ENCODE results near the gene CCDC33. TPM values are rescaled to one million over a fixed set of nuclear protein-coding genes. Genes with fewer than 3 reads are reported as not detected.
A peak's percentile ranks its signal among the peaks of the same experiment; 100 is the strongest.

Gene CCDC33
- total RNA-seq, 1 donor = not detected

DNA sequence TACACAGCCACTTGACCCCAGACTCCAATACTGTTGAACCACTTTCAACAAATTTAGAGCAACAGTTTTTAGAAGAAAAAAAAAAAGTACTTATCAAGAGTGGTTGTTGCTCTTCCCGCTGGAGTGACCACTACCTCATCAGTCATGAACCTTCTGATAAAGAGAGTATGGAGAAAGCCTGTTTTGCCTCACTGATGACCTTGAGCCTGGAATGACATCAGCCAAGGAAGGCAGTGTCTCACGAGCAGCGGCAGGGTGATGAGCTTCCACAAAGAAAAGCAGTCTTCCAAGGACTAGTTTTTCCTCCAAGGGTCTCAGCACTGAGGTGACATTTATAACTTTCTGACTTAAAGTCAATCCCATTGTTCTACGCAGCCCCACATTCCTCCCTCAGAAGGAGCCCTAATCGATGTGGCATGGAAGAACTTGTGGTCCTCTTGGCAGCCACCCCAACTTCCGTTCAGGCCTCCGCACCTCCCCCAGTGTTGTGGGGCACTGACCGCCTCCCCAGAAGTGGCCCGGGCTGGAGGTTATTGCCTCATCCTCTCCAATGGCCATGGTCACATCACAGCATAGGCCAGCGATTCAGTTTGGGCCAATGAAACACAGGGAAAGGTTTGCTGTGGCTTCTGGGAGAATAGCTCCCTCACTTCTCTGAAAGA, 133.1 kb downstream of the CCDC33 start:
- peaks cover 35% of the 10 kb centered on the region for H3K27me3 ChIP-seq (ENCODE audit: insufficient read depth, low read length)
- H3K9me3 ChIP-seq (ENCODE audit: low read depth, low read length) = no peaks in the 10 kb centered on the region
- H3K4me1 ChIP-seq (ENCODE audit: insufficient read depth, low read length) = peaks cover 20% of the 10 kb centered on the region
- no peak overlapping the region for H3K4me3 ChIP-seq (ENCODE audit: low read length)

DNA sequence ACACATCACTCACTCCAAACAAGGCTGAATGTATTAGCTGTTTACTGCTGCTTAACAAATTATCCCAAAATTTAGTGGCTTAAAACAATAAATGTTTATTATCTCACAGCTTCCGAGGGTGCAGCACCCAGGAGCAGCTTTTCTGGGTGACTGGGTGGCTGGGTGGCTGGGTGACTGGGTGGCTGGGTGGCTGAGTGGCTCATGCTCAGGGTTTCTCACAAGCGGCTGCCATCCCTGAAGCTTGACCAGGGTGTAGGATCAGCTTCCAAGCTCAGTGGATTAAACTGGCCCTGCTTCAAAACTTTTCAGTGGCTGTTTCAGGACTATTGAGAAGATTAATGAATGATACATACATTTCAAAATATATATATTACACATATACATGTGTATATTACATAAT, 133.6 kb downstream of the CCDC33 start:
- Histone ChIP-seq H3K27me3 (ENCODE audit: insufficient read depth, low read length) (peaks cover 32% of the 10 kb centered on the region), H3K4me1 (ENCODE audit: insufficient read depth, low read length) (peaks cover 24% of the 10 kb centered on the region), H3K9me3 (ENCODE audit: low read depth, low read length) (no peaks in the 10 kb centered on the region), H3K4me3 (ENCODE audit: low read length) (no peak overlapping the region)

DNA sequence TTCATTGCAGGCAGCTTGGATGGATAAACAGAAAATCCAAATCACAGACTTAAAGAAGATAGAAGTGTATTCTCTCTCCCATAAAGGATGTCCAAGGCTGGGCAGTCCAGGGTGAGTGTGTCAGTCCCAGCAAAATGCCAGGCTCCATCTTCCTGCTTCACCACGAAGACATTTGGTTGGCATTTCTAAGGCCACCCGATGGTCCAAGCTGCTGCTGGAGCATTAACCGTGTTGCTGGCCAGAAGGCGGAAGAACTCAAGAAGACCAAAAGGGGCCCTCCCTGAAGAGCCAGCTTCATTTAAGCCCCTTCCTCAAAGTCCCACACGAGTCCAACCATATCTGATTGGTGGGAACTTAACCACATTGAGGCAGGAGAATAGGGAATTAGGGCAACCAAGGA, 134.3 kb downstream of the CCDC33 start:
- Histone ChIP-seq H3K4me3 (ENCODE audit: low read length) (no peak overlapping the region), H3K27me3 (ENCODE audit: insufficient read depth, low read length) (peaks cover 27% of the 10 kb centered on the region)

DNA sequence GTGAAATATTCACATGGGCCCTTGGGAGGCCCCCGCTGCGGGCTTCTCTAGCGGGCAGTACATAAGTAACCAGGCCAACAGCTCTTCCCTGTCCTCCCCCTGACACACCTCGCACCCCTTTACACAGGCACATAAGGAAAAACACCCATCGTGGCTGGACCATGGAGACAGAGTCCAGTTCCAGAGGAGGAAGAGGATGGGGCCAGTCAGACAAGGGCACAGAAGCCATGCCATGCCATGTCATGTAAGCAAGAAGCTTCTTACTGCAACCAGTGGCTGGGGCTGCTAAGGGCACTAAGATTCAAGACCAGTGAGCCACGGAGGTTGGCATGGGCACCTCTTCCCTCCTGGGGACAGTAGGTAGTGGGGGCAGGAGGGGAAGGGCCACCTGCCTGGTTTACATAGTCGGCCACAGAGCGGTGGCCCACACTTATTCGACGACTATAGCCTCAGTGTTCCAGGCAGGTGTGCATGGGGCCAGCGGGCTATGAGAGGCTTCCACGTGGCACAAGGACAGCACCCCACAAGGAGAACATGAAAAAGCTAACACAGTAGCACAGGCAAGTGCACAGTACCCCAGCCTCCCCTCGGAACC, 137.0 kb downstream of the CCDC33 start:
- peaks cover 18% of the 10 kb centered on the region for H3K4me1 ChIP-seq (ENCODE audit: insufficient read depth, low read length)
- no peaks in the 10 kb centered on the region for H3K9me3 ChIP-seq (ENCODE audit: low read depth, low read length)
- peaks cover 4% of the 10 kb centered on the region for H3K27me3 ChIP-seq (ENCODE audit: insufficient read depth, low read length)
- no peak overlapping the region for H3K4me3 ChIP-seq (ENCODE audit: low read length)

More for the DNA sequence above, 134.3 kb downstream of the CCDC33 start:
- Histone ChIP-seq H3K4me1 (ENCODE audit: insufficient read depth, low read length) (peaks cover 28% of the 10 kb centered on the region), H3K9me3 (ENCODE audit: low read depth, low read length) (no peaks in the 10 kb centered on the region)

DNA sequence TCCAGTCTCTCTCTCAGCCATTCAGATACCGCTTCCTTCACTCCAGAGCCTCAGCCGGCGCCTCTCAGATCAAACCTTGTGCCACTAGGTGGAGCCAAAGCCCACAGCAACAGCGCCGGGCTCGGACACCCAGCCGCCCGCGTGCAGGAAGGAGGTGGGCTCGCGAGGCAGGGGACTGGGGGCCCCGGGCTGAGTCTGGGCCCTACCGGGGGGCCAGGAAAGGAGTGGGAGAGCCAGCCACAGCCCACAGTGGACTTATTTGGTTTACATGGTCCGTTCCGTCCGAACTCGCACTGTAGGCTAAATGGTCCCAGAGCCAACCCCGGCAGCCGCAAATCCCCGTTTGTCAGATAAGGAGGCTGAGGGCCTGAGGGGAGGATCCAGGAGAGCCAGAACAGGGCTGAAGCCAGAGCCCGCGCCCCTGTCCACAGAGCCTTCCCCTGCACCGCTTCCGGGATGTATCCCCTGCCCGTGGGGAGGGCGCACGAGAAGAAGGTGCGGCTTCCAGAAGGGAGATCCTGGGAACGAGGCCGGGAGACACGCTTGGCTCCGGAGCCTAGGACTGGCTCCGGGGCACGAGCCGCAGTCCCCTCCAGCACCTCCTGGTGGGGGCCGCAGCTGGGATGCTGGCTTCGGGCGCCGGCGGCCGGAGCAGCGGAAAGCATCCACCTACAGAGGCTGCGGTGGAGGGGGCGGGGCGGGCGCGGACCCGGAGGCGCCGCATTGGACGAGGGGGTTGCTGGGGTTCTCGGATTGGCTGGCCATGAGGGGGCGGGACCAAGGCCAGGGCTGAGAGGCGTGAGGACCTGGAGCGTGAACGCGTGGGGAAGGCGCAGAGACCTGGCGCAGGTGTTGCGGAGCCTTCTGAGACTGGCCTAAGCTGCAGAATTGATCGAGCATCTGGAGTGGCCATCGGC, 137.9 kb downstream of the CCDC33 start:
- Histone ChIP-seq H3K4me3 (ENCODE audit: low read length) (peak overlapping the region; percentile 55), H3K4me1 (ENCODE audit: insufficient read depth, low read length) (peaks cover 18% of the 10 kb centered on the region), H3K9me3 (ENCODE audit: low read depth, low read length) (no peaks in the 10 kb centered on the region), H3K27me3 (ENCODE audit: insufficient read depth, low read length) (peaks cover 4% of the 10 kb centered on the region)

DNA sequence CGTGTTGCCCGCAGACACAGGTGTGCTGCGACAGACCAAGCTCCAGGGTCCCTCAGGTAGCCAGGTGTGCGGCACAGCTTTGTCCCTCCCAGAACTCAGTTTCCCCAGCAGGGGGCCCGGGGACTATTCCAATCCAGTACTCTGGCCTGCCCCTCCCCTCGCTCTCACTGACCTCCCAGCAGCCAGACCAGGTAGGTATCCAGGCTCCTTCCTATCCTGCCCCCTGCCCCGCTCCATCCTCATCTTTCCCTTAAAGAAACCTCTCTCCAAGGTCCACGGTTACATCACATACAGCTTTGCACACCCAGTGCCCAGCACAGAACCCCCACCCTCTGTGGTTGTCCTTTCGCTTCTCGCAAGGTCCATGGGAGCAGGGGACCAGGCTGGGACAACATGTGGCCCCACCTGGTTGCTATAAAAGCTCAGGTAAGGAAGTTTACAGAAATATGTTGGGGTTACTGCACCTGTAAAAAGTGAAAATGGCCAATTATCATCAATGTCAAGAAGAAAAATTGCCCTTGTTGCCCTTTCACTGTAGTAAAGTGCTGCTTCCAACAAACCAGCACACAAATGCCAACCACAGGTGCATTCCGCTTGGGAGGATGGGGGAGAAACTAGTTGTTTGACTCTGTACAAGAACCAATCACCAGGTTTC, 138.6 kb downstream of the CCDC33 start:
- no peaks in the 10 kb centered on the region for H3K9me3 ChIP-seq (ENCODE audit: low read depth, low read length)
- peaks cover 4% of the 10 kb centered on the region for H3K27me3 ChIP-seq (ENCODE audit: insufficient read depth, low read length)
- peaks cover 18% of the 10 kb centered on the region for H3K4me1 ChIP-seq (ENCODE audit: insufficient read depth, low read length)
- no peak overlapping the region for H3K4me3 ChIP-seq (ENCODE audit: low read length)

DNA sequence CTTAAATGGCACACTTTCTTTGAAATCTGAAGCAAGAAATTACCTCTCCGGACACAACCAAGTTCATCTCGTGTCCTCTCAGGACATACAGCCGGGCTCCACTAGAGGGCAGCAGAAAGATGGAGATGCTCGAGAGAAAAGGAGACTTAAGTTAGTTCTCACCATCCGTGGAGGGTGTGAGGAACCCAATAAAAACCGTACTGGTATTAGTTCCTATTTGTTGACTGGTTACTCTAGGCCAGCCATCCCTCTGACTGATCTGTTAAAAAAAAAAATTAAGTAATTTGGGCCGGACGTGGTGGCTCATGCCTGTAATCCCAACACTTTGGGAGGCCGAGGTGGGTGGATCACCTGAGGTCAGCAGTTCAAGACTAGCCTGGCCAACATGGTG, 139.2 kb downstream of the CCDC33 start:
- no peak overlapping the region for H3K4me3 ChIP-seq (ENCODE audit: low read length)
- no peaks in the 10 kb centered on the region for H3K9me3 ChIP-seq (ENCODE audit: low read depth, low read length)
- H3K27me3 ChIP-seq (ENCODE audit: insufficient read depth, low read length) = peaks cover 4% of the 10 kb centered on the region
- peaks cover 18% of the 10 kb centered on the region for H3K4me1 ChIP-seq (ENCODE audit: insufficient read depth, low read length)

DNA sequence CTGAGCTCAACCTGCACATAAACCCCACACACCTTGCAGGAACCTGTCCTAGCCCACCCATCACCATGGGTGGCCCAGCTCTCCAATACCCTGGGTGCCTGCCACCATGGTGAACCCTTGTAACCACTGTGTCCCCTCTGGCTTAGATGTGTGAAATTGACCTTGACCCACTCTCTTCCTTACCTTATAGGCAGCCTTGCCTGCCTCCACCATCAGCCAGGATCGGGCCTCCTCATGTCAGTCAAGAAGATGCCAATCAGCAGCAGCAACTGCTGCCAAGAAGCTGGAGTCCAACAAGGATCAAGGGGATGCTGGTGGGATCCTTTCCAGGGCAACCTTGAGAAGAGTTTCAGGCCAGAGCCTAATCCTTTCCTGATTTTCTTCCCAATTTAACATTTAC, 140.1 kb downstream of the CCDC33 start:
- Histone ChIP-seq H3K9me3 (ENCODE audit: low read depth, low read length) (no peaks in the 10 kb centered on the region), H3K4me3 (ENCODE audit: low read length) (no peak overlapping the region), H3K4me1 (ENCODE audit: insufficient read depth, low read length) (peaks cover 18% of the 10 kb centered on the region), H3K27me3 (ENCODE audit: insufficient read depth, low read length) (peaks cover 4% of the 10 kb centered on the region)

DNA sequence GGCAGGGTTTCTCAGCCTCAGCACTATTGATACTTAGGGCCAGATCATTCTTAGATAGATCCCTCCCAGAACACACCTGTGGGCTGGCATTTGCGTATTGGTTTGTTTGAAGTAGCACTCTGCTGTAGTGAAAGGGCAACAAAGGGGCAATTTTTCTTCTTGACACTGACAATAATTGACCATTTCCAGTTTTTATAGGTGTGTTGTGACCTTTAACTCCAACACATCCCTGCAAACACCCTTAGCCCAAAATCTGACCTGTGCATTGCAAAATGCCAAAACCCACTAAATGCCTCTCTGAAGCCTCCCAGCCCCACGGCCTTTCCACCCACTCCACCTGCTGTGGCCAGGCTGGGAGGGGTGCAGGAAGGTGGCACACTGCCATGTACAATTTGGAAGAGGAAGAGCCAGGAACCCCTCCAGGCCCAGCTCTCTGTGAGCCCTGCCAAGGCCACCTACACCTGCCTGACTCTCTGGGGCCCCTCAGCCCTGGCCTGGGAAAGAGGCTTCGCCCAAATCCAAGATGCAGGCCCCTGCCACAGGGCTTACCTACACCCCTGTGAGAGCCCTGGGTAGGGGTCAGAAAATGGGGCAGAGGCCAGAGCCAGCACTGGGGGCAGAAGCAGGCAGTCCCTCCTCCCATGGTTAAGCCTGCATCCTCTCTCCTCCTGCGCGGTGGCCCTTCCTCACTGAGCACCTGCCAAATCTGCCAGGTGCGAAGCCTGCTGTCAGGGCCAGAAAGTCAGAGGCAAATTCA, 140.9 kb downstream of the CCDC33 start:
- Histone ChIP-seq H3K27me3 (ENCODE audit: insufficient read depth, low read length) (no peaks in the 10 kb centered on the region), H3K4me1 (ENCODE audit: insufficient read depth, low read length) (peaks cover 18% of the 10 kb centered on the region), H3K9me3 (ENCODE audit: low read depth, low read length) (no peaks in the 10 kb centered on the region), H3K4me3 (ENCODE audit: low read length) (no peak overlapping the region)

DNA sequence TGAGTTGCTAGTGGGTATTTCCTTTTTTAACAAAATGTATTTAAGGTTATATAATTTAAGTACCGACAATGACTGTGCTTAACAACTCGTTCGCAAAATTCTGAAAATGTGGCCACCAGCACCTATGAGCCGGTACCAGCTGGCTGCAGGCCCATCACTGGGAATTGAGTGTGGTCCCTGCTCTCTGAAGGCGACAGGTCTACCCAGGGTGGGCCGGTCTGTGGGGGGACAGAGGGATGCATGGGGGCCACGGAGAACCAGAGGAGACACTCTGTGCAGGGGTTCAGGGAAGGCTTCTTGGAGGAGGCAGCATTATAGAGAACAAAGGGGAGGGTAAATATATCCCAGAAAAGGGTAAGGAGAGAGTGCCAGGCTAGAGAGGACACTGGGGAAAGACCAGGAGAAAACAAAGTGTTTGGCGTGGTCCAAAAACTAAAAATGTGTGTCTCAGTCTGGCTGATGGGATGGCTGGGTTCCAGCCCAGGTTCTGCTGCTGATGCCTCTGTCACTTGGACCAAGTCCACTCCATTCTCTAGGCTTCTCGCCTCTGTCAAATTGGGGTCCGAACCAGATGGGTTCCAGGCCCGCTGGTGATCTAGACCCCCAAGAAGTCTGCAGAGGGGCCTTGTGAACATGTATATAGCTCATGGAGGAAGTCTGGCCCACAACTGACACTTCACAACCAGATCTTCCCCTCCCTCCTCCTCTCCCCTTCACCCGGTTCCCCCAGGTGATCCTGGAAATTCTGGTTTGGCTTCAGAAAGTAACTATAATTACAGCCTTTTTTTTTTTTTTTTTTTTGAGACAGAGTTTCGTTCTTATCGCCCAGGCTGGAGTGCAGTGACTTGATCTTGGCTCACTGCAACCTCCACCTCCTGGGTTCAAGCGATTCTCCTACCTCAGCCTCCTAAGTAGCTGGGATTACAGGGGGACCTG, 142.0 kb downstream of the CCDC33 start:
- Histone ChIP-seq H3K4me1 (ENCODE audit: insufficient read depth, low read length) (peaks cover 20% of the 10 kb centered on the region), H3K9me3 (ENCODE audit: low read depth, low read length) (no peaks in the 10 kb centered on the region), H3K4me3 (ENCODE audit: low read length) (no peak overlapping the region), H3K27me3 (ENCODE audit: insufficient read depth, low read length) (no peaks in the 10 kb centered on the region)

DNA sequence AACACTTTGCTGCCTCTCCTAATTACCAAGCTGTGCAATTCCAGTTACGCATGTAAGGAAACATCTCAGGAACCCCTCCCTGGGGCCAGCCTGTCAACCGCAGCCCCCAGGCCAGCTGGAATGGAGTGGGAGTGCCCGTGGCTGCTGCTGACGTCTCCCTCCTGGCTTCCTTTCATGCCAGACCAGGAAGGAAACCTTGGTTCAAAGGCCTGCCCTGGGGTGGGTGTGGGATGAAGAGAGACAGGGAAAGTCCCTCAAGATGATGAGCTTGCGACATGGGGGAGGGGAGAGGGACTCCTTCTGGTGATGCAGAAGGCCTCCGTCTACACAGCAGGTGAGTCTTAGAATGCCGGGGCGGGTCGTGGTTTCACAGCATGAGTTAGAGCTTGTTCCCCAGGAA, 142.7 kb downstream of the CCDC33 start:
- Histone ChIP-seq H3K27me3 (ENCODE audit: insufficient read depth, low read length) (no peaks in the 10 kb centered on the region), H3K4me3 (ENCODE audit: low read length) (no peak overlapping the region)

DNA sequence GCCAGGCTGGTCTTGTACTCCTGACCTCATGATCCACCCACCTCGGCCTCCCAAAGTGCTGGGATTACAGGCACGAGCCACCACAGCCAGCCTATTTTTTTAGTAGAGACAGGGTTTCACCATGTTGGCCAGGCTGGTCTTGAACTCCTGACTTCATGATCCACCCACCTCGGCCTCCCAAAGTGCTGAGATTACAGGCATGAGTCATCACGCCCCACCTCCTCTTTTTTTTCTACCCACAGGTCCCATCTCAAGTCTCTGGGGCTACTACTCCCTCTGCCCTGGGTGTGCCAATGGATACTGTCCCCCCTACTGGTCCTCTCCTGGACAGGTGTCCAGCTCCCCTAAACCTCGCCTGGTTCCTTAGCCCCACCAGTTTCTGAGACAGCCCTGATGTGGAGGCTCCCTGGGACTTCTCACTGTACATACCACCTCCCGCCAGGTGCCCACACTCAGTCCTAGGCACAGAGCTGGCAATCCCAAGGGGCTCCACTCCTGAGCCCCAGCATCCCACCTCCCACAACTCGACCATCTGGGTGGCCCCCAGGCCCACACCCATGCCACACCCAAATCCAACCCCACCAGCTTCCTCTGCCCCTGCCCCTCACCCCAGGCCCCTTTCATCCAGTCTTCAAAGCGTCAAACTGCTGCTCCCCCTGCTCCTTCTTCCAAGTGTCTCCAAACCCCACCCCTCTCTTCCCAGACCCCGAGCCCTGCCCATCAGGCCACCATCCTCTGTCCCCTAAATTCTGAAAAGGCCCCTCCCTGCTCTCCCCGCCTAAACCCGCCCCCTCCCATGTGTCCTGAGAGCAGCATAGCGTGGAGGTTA, 144.4 kb downstream of the CCDC33 start:
- Histone ChIP-seq H3K4me1 (ENCODE audit: insufficient read depth, low read length) (peaks cover 27% of the 10 kb centered on the region), H3K4me3 (ENCODE audit: low read length) (no peak overlapping the region), H3K9me3 (ENCODE audit: low read depth, low read length) (no peaks in the 10 kb centered on the region), H3K27me3 (ENCODE audit: insufficient read depth, low read length) (no peaks in the 10 kb centered on the region)

More for the DNA sequence above, 142.7 kb downstream of the CCDC33 start:
- no peaks in the 10 kb centered on the region for H3K9me3 ChIP-seq (ENCODE audit: low read depth, low read length)
- H3K4me1 ChIP-seq (ENCODE audit: insufficient read depth, low read length) = peaks cover 23% of the 10 kb centered on the region

DNA sequence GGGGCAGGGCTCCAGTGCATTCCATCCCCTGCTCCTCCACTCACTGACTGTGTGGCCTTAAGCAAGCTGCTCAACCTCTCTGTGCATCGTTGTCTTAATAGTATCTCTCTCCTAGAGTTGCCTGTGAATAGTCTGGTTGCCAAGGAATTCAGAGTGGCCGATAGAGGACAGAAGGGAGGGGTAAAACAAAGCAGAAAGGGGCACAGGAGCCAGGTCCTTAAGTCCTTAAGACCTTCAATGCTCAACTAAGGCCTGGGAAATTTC, 145.0 kb downstream of the CCDC33 start:
- Histone ChIP-seq H3K27me3 (ENCODE audit: insufficient read depth, low read length) (no peaks in the 10 kb centered on the region), H3K4me3 (ENCODE audit: low read length) (no peak overlapping the region), H3K4me1 (ENCODE audit: insufficient read depth, low read length) (peaks cover 33% of the 10 kb centered on the region), H3K9me3 (ENCODE audit: low read depth, low read length) (no peaks in the 10 kb centered on the region)
